ENCODE measurements around the gene SHISA6. TPM values are rescaled to one million over a fixed set of nuclear protein-coding genes. Genes with fewer than 3 reads are reported as not detected.

Gene SHISA6
- polyA plus RNA-seq, 1 donor from 2014 or later, result 1.8 TPM

DNA sequence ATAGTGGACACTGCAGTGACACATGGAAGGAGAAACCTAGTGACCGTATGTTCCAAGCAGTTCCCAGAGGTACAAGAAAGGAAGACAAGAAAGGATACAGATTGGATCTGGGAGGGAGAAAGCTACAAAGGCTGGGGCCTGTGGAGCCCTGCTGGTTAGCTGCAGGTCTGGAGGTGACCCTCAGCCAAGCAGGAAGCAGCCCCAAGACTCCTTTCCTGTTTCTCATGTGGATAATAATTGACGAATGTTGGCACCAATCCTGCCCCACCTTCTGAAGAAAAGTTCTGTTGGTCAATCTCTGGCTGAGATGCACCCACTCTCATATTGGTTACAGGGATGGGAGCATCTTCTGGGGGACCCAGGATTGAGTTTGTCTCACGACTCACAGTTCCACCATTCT, 99.8 kb downstream of the SHISA6 start:
- Histone ChIP-seq H3K9ac (ENCODE audit: low read length) (no peak overlapping the region), H4K20me1 (ENCODE audit: insufficient read depth) (no peaks in the 10 kb centered on the region), H2AFZ (ENCODE audit: low read depth, low read length) (no peak overlapping the region), H3K9me3 (ENCODE audit: low read length) (no peaks in the 10 kb centered on the region), H3K4me3 (ENCODE audit: low read length) (no peak overlapping the region), H3K36me3 (ENCODE audit: insufficient read depth, low read length) (no peaks in the 10 kb centered on the region), H3K27me3 (ENCODE audit: insufficient read depth, low read depth, low read length) (no peaks in the 10 kb centered on the region), H3K27ac (ENCODE audit: low read length) (no peak overlapping the region), H3K4me2 (ENCODE audit: low read length) (no peak overlapping the region), H3K9me2 (ENCODE audit: insufficient read depth, low read length) (no peaks in the 10 kb centered on the region), H3F3A (ENCODE audit: insufficient read depth, low read length, poor library complexity, severe bottlenecking) (no peaks in the 10 kb centered on the region), H3K79me2 (replicated peaks; ENCODE audit: insufficient read depth, low read length) (no peaks in the 10 kb centered on the region)
- TF ChIP-seq RAD21 (conservative IDR thresholded peaks at IDR 0.05) (no peak), EZH2 (IDR thresholded peaks at IDR 0.05; ENCODE audit: borderline replicate concordance, insufficient read depth, low read length, poor library complexity, severe bottlenecking) (no peak), MXI1 (conservative IDR thresholded peaks at IDR 0.05; ENCODE audit: poor library complexity, severe bottlenecking) (no peak), SMC3 (conservative IDR thresholded peaks at IDR 0.05; ENCODE audit: poor library complexity) (no peak), REST (IDR thresholded peaks at IDR 0.05; ENCODE audit: borderline replicate concordance) (no peak)

DNA sequence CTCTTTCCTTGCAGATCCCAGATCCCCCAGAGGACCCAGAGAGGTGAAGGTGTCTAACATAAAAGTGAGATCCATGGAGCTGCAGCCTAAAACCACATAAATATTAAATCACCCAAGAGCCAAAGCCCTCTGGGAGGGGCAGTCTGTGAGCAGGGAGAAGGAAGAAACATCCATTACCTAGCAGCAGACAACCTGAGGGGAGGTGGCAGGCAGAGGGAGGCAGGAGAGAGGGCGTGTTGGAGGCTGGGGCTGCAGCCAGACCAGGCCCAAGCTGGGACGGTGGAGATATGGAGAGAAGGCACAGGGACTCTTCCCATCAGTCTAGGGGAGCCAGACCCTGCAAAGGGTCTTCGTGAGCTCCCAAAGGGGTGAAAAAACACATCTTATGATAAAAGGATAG, 101.1 kb downstream of the SHISA6 start:
- Histone ChIP-seq H3K79me2 (replicated peaks; ENCODE audit: insufficient read depth, low read length) (no peaks in the 10 kb centered on the region), H3K9me2 (ENCODE audit: insufficient read depth, low read length) (no peaks in the 10 kb centered on the region), H3F3A (ENCODE audit: insufficient read depth, low read length, poor library complexity, severe bottlenecking) (no peaks in the 10 kb centered on the region), H3K36me3 (ENCODE audit: insufficient read depth, low read length) (no peaks in the 10 kb centered on the region), H2AFZ (ENCODE audit: low read depth, low read length) (no peak overlapping the region), H3K4me3 (ENCODE audit: low read length) (no peak overlapping the region), H3K4me2 (ENCODE audit: low read length) (no peak overlapping the region), H3K9ac (ENCODE audit: low read length) (no peak overlapping the region), H3K27me3 (ENCODE audit: insufficient read depth, low read depth, low read length) (no peaks in the 10 kb centered on the region), H3K27ac (ENCODE audit: low read length) (no peak overlapping the region), H4K20me1 (ENCODE audit: insufficient read depth) (no peaks in the 10 kb centered on the region), H3K9me3 (ENCODE audit: low read length) (no peaks in the 10 kb centered on the region)
- TF ChIP-seq TAF1 (IDR thresholded peaks at IDR 0.05; ENCODE audit: low read depth) (no peak), REST (IDR thresholded peaks at IDR 0.05; ENCODE audit: borderline replicate concordance) (no peak), EZH2 (IDR thresholded peaks at IDR 0.05; ENCODE audit: borderline replicate concordance, insufficient read depth, low read length, poor library complexity, severe bottlenecking) (no peak), RAD21 (conservative IDR thresholded peaks at IDR 0.05) (no peak), EP300 (conservative IDR thresholded peaks at IDR 0.05; ENCODE audit: poor library complexity, severe bottlenecking) (no peak), POLR2AphosphoS5 (IDR thresholded peaks at IDR 0.05) (no peak)
- TF ChIP-seq, protein P1, sequence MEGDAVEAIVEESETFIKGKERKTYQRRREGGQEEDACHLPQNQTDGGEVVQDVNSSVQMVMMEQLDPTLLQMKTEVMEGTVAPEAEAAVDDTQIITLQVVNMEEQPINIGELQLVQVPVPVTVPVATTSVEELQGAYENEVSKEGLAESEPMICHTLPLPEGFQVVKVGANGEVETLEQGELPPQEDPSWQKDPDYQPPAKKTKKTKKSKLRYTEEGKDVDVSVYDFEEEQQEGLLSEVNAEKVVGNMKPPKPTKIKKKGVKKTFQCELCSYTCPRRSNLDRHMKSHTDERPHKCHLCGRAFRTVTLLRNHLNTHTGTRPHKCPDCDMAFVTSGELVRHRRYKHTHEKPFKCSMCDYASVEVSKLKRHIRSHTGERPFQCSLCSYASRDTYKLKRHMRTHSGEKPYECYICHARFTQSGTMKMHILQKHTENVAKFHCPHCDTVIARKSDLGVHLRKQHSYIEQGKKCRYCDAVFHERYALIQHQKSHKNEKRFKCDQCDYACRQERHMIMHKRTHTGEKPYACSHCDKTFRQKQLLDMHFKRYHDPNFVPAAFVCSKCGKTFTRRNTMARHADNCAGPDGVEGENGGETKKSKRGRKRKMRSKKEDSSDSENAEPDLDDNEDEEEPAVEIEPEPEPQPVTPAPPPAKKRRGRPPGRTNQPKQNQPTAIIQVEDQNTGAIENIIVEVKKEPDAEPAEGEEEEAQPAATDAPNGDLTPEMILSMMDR (IDR thresholded peaks at IDR 0.05; ENCODE audit: poor library complexity, severe bottlenecking), result no peak
